Trophoblast cell (in vitro differentiated cells and primary cell): ENCODE data around the gene USF2.

Experiments
- DNase-seq, 2 donors: peaks; one replicate each; pipeline ENCODE4 v3.0.0-alpha.2; 2016
- H2AFZ ChIP-seq: 2 replicates; pipeline ENCODE4 v1.6.1; 2013; ENCODE audit warnings: low read length, moderate library complexity, mild to moderate bottlenecking; ENCODE audit not compliant: insufficient read depth, poor library complexity
- H2AK5ac ChIP-seq: 2 replicates; pipeline ENCODE4 v1.6.1; 2013; ENCODE audit warnings: mild to moderate bottlenecking, low read length
- H2BK120ac ChIP-seq: 2 replicates; pipeline ENCODE4 v1.6.1; 2013; ENCODE audit warnings: low read length, mild to moderate bottlenecking, moderate library complexity; ENCODE audit not compliant: insufficient read depth, poor library complexity
- H2BK12ac ChIP-seq: 2 replicates; pipeline ENCODE4 v1.6.1; 2013; ENCODE audit warnings: mild to moderate bottlenecking, low read length, moderate library complexity
- H2BK5ac ChIP-seq: 2 replicates; pipeline ENCODE4 v1.6.1; 2013; ENCODE audit warnings: low read length, low read depth, moderate library complexity, mild to moderate bottlenecking; ENCODE audit not compliant: poor library complexity
- H3K14ac ChIP-seq: 2 replicates; pipeline ENCODE4 v1.6.1; 2013; ENCODE audit warnings: mild to moderate bottlenecking, low read length
- H3K18ac ChIP-seq: 2 replicates; pipeline ENCODE4 v1.6.1; 2013; ENCODE audit warnings: mild to moderate bottlenecking, low read length
- H3K23ac ChIP-seq: 2 replicates; pipeline ENCODE4 v1.6.1; 2013; ENCODE audit warnings: low read length
- H3K27ac ChIP-seq: 2 replicates; pipeline ENCODE4 v1.5.1; 2013; ENCODE audit warnings: low read depth, mild to moderate bottlenecking, inconsistent platforms, low read length, moderate library complexity
- H3K27me3 ChIP-seq: 2 replicates; pipeline ENCODE4 v1.6.1; 2013; ENCODE audit warnings: inconsistent platforms, mild to moderate bottlenecking, low read length, moderate library complexity; ENCODE audit not compliant: insufficient read depth
- H3K36me3 ChIP-seq, 2 experiments: 1 replicate in 1 of 2; 2 replicates in 1 of 2; pipeline ENCODE4 v1.6.1; 2013; ENCODE audit warnings: low read length in 2 of 2, mild to moderate bottlenecking in 2 of 2, moderate library complexity in 1 of 2; ENCODE audit not compliant: insufficient read depth in 2 of 2, control insufficient read depth in 1 of 2
- H3K4ac ChIP-seq: 2 replicates; pipeline ENCODE4 v1.6.1; 2013; ENCODE audit warnings: low read depth, mild to moderate bottlenecking, low read length, moderate library complexity
- H3K4me1 ChIP-seq, 2 experiments: 1 replicate in 1 of 2; 2 replicates in 1 of 2; pipeline ENCODE4 v1.6.1; 2013; ENCODE audit warnings: low read length in 2 of 2, mild to moderate bottlenecking in 2 of 2, moderate library complexity in 1 of 2; ENCODE audit not compliant: insufficient read depth in 2 of 2, control insufficient read depth in 1 of 2
- H3K4me2 ChIP-seq: 2 replicates; pipeline ENCODE4 v1.6.1; 2013; ENCODE audit warnings: inconsistent platforms, mild to moderate bottlenecking, low read length, moderate library complexity
- H3K4me3 ChIP-seq: 2 replicates; pipeline ENCODE4 v1.5.1; 2013; ENCODE audit warnings: mild to moderate bottlenecking, low read depth, low read length, inconsistent platforms
- H3K79me1 ChIP-seq: one replicate; pipeline ENCODE4 v1.6.1; 2013; ENCODE audit warnings: low read length
- H3K79me2 ChIP-seq: 2 replicates; pipeline ENCODE4 v1.6.1; 2013; ENCODE audit warnings: low read length, mild to moderate bottlenecking; ENCODE audit not compliant: control insufficient read depth, insufficient read depth, poor library complexity
- H3K9ac ChIP-seq: 2 replicates; pipeline ENCODE4 v1.6.1; 2013; ENCODE audit warnings: mild to moderate bottlenecking, low read length
- H3K9me3 ChIP-seq: 2 replicates; pipeline ENCODE4 v1.6.1; 2013; ENCODE audit warnings: low read depth, mild to moderate bottlenecking, control low read depth, inconsistent platforms, low read length; ENCODE audit not compliant: insufficient read depth
- H4K12ac ChIP-seq: 2 replicates; pipeline ENCODE4 v1.6.1; 2013; ENCODE audit warnings: low read depth, mild to moderate bottlenecking, low read length, moderate library complexity
- H4K8ac ChIP-seq: 2 replicates; pipeline ENCODE4 v1.6.1; 2013; ENCODE audit warnings: low read depth, mild to moderate bottlenecking, low read length, moderate library complexity
- H4K91ac ChIP-seq: one replicate; pipeline ENCODE4 v1.6.1; 2013; ENCODE audit warnings: low read depth, mild to moderate bottlenecking, low read length, moderate library complexity
- WGBS: extraction: QIAGEN DNeasy Blood & Tissue Kit; methylation state at CpG from one replicate; pipeline ENCODE4 v1.1.7; 2013; ENCODE audit warnings: missing lambda C conversion rate; ENCODE audit not compliant: insufficient read length, insufficient coverage; ENCODE audit errors: extremely low coverage; 5-methylcytosine and 5-hydroxymethylcytosine counted together

Gene USF2

DNA sequence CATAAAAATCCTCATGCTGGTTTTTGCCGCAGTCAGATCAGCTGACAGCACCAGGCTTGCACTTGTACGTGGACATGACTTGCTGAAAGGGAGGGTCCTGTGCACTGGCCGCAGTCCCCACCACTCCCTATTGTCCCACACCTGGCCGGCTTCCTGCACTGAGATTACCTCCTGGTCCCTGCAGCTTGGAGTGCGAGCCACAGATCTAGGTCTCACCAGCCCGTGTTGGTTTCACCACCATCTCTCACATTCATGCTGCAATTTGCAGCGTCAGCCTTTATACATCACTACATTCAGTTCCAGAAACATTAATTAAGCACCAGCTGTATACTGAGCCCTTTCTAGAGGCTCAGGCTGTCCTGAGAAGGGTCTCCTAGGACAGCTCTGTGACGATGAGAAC lies 45.3 kb downstream of the USF2 start:
- Histone ChIP-seq H3K18ac (no peak overlapping the region), H3K36me3 (no peaks in the 10 kb centered on the region), H3K4me3 (no peak overlapping the region), H4K91ac (no peak overlapping the region), H3K23ac (no peak overlapping the region), H4K12ac (no peak overlapping the region), H3K4me2 (no peak overlapping the region), H3K14ac (no peak overlapping the region), H3K4me1 (peaks cover 6 to 13% of the 10 kb centered on the region in 2 experiments), H3K9ac (no peak overlapping the region), H3K79me1 (no peaks in the 10 kb centered on the region), H3K79me2 (no peaks in the 10 kb centered on the region), H3K9me3 (no peaks in the 10 kb centered on the region), H2AFZ (no peak overlapping the region), H3K4ac (no peak overlapping the region), H2AK5ac (no peak overlapping the region), H2BK5ac (no peak overlapping the region), H3K27ac (no peak overlapping the region), H2BK12ac (no peak overlapping the region), H3K27me3 (no peaks in the 10 kb centered on the region), H4K8ac (no peak overlapping the region), H2BK120ac (no peak overlapping the region)
- no CpG with 5 or more reads among the region's 8 CpGs for WGBS
- peak; percentile 29 to 52 for DNase-seq

DNA sequence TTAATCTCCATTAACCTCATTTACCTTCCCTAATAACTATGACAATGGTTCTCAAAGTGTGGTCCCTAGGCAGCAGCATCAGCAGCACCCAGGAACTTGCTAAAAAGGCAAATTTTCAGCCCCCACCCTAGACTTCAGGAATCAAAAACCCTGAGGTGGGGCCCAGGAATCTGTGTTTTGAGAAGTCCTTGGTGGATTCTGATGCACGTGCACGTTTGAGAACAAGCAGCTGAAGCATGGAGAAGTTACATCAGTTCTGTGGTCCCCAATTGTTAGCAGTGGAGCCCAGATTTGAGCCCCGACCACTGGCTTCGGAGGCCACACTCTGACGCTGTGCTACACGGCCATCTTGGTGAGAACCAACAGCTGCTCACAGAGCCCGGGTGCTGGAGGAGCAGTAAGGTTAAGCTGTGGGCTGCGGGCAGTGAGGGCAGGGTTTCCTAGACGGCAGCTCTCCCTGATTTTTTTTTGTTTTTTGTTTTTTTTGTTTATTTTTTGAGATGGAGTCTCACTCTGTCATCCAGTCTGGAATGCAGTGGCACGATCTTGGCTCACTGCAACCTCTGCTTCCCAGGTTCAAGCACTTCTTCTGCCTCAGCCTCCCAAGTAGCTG lies 46.2 kb downstream of the USF2 start:
- Histone ChIP-seq H2BK5ac (no peak overlapping the region), H4K91ac (no peak overlapping the region), H2BK12ac (no peak overlapping the region), H3K14ac (no peak overlapping the region), H2AK5ac (no peak overlapping the region), H3K27me3 (no peaks in the 10 kb centered on the region), H3K4ac (no peak overlapping the region), H3K18ac (no peak overlapping the region), H3K36me3 (no peaks in the 10 kb centered on the region), H3K27ac (no peak overlapping the region), H3K79me2 (no peaks in the 10 kb centered on the region), H3K79me1 (no peaks in the 10 kb centered on the region), H2AFZ (no peak overlapping the region), H2BK120ac (no peak overlapping the region), H3K4me3 (no peak overlapping the region), H3K4me1 (peaks cover 3 to 10% of the 10 kb centered on the region in 2 experiments), H3K4me2 (no peak overlapping the region), H3K9ac (no peak overlapping the region), H4K12ac (no peak overlapping the region), H3K9me3 (no peaks in the 10 kb centered on the region), H4K8ac (no peak overlapping the region), H3K23ac (no peak overlapping the region)
- DNase-seq, result peak; percentile 68 to 85
- WGBS, result no CpG with 5 or more reads among the region's 10 CpGs

DNA sequence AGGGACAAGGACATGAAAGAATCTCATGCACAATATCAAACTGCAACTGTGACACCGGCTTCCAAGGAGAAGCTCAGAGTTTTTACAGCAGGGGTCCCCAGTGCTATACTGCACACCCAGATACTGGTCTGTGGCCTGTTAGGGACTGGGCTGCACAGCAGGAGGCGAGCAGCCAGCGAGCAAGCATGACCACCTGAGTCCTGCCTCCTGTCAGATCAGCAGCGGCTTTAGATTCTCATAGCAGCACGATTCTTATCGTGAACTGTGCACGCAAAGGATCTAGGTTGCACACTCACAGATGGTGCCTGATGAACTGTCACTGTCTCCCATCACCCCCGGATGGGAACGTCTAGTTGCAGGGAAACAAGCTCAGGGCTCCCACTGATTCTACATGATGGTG lies 47.1 kb downstream of the USF2 start:
- Histone ChIP-seq H3K9me3 (no peaks in the 10 kb centered on the region), H2BK12ac (no peak overlapping the region), H3K9ac (no peak overlapping the region), H3K27ac (no peak overlapping the region), H3K4me3 (no peak overlapping the region), H3K14ac (no peak overlapping the region), H2BK5ac (no peak overlapping the region), H4K8ac (no peak overlapping the region), H3K4me2 (no peak overlapping the region), H4K12ac (no peak overlapping the region), H3K18ac (no peak overlapping the region), H2AFZ (no peak overlapping the region), H3K23ac (no peak overlapping the region), H3K79me2 (no peaks in the 10 kb centered on the region), H3K27me3 (no peaks in the 10 kb centered on the region), H3K36me3 (no peaks in the 10 kb centered on the region), H4K91ac (no peak overlapping the region), H2AK5ac (no peak overlapping the region), H3K4me1 (peaks cover 0 to 5% of the 10 kb centered on the region in 2 experiments), H3K79me1 (no peaks in the 10 kb centered on the region), H3K4ac (no peak overlapping the region), H2BK120ac (no peak overlapping the region)
- peak in 1 of 2 donors; percentile 36 for DNase-seq
- whole genome bisulfite sequencing, result no CpG with 5 or more reads among the region's 9 CpGs

DNA sequence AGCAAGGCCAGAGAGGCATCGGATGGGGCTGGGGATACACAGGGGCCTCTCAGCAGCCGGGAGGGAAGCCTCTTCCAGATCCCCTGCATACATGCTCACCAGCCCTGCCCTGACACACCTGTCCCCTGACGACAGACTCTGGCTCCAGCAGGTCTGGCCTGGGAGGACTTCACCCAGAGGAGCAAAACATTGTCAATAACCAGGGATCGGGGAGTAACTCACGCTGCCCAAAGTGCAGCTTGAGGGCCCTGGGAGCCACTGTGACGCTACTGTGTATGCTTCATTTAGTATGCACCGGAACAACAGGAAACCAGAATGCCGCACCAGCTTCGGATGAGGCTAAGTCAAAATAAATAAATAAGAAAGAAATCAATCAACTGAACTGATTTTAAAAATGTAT lies 47.8 kb downstream of the USF2 start:
- Histone ChIP-seq H3K27ac (no peak overlapping the region), H2AK5ac (no peak overlapping the region), H2AFZ (no peak overlapping the region), H4K91ac (no peak overlapping the region), H3K4ac (no peak overlapping the region), H3K36me3 (no peaks in the 10 kb centered on the region), H3K4me2 (no peak overlapping the region), H2BK5ac (no peak overlapping the region), H2BK12ac (no peak overlapping the region), H3K79me2 (no peaks in the 10 kb centered on the region), H3K14ac (no peak overlapping the region), H4K12ac (no peak overlapping the region), H3K4me1 (peaks cover 0 to 5% of the 10 kb centered on the region in 2 experiments), H3K9me3 (no peaks in the 10 kb centered on the region), H2BK120ac (no peak overlapping the region), H3K27me3 (no peaks in the 10 kb centered on the region), H3K4me3 (no peak overlapping the region), H3K79me1 (no peaks in the 10 kb centered on the region), H3K23ac (no peak overlapping the region), H3K18ac (no peak overlapping the region), H3K9ac (no peak overlapping the region), H4K8ac (no peak overlapping the region)
- DNase-seq, result no peak
- no CpG with 5 or more reads among the region's 9 CpGs for WGBS
